Stimulated activated CD4-positive, alpha-beta T cell treated with anti-CD3 and anti-CD28 coated beads, Interleukin-2, amount 100 ng/mL, for 48 hours (primary cell): Measurements from ENCODE around the gene GOLGA3.

ENCODE experiments used
- DNase-seq, 2 donors: peaks; one replicate each; pipeline ENCODE4 v3.0.0-alpha.2; 2020

Gene GOLGA3

GRCh38 chr12:132719954-132720324 is 108.7 kb downstream of the GOLGA3 start:
- DNase-seq = no peak

GRCh38 chr12:132719141-132719953 is 109.3 kb downstream of the GOLGA3 start:
- no peak for DNase-seq
